MCF 10A (cell line): ENCODE measurements around the gene TERB2. TPM values are rescaled to one million over a fixed set of nuclear protein-coding genes. Genes with fewer than 3 reads are reported as not detected.
A peak's percentile ranks its signal among the peaks of the same experiment; 100 is the strongest.
"Not testable (repeated sequence)": the region's sequence is repeated elsewhere in the genome, so short reads cannot be mapped to it uniquely, and the experiment has no call there.

Experiments used
- BruUV-seq: library from RNA; stranded (reverse); fragments of 400-500 nt; replicated peaks from 2 replicates; lab custom pipeline; 2021; lab: Mats Ljungman, UMichigan
- CTCF ChIA-PET: fragments of 300-600 bp; sonication (Branson Sonifier 250); formaldehyde crosslinking; extraction: SDS; loops from one replicate; lab custom pipeline; 2021; ENCODE audit warnings: antibody characterized with exemption, inconsistent platforms; lab: Yijun Ruan, JAX
- POLR2A ChIA-PET: fragments of 300-600, 350-650 bp; sonication (Branson Sonifier 250); formaldehyde crosslinking; extraction: SDS; loops from one replicate; lab custom pipeline; 2020; ENCODE audit warnings: antibody characterized with exemption, inconsistent platforms; lab: Yijun Ruan, JAX
- DNase-seq: peaks from one replicate; pipeline ENCODE4 v3.0.0-alpha.2; 2018; ENCODE audit not compliant: unreplicated experiment
- H3K27ac Mint-ChIP-seq: one replicate; pipeline ENCODE4 v1.8.0; 2022; ENCODE audit warnings: mild to moderate bottlenecking, low read depth, mixed read lengths; ENCODE audit not compliant: unreplicated experiment
- H3K27me3 Mint-ChIP-seq: one replicate; pipeline ENCODE4 v1.8.0; 2022; ENCODE audit warnings: mixed read lengths; ENCODE audit not compliant: insufficient read depth, unreplicated experiment
- H3K36me3 Mint-ChIP-seq: one replicate; pipeline ENCODE4 v1.8.0; 2022; ENCODE audit warnings: mild to moderate bottlenecking, moderate library complexity, mixed read lengths; ENCODE audit not compliant: insufficient read depth, unreplicated experiment
- H3K4me1 Mint-ChIP-seq: one replicate; pipeline ENCODE4 v1.8.0; 2022; ENCODE audit warnings: mixed read lengths; ENCODE audit not compliant: insufficient read depth, unreplicated experiment
- H3K4me3 Mint-ChIP-seq: one replicate; pipeline ENCODE4 v1.8.0; 2022; ENCODE audit warnings: mild to moderate bottlenecking, moderate library complexity, mixed read lengths; ENCODE audit not compliant: unreplicated experiment
- H3K9me3 Mint-ChIP-seq: one replicate; pipeline ENCODE4 v1.8.0; 2022; ENCODE audit warnings: mixed read lengths; ENCODE audit not compliant: unreplicated experiment
- CTCF ChIP-seq: fragments of 200-600 bp; IDR thresholded peaks from one replicate; pipeline ENCODE4 v1.8.0; 2022; ENCODE audit warnings: antibody characterized with exemption, mild to moderate bottlenecking; ENCODE audit not compliant: unreplicated experiment
- intact Hi-C: fragments of 100-400 bp; cut with micrococcal nuclease; formaldehyde crosslinking; loops from 2 replicates; pipeline ENCODE4 v1.14.1; 2022
- total RNA-seq: library from RNA; stranded (reverse); gene quantifications from 2 replicates; pipeline ENCODE4 v1.2.3, GENCODE V29; 2022

Gene TERB2
- total RNA-seq, 1 experiment from 2014 or later, result not detected

GRCh38 chr15:45022871-45023658 is 66.6 kb downstream of the TERB2 start, which contains the start of gene SORD:
SORD (plus strand) TSS chr15:45023195; CDS start chr15:45023284, 89 bp downstream.
- H3K36me3 Mint-ChIP-seq, result peaks cover 5% of the 10 kb centered on the region
- no TSS peak for BruUV-seq
- intact Hi-C loops, result no loop called here
- POLR2A ChIA-PET, result interaction anchor here (0.7 to 1.7 kb wide), 5 partner anchors 36 to 379 kb away, joined by 3 to 5 read pairs (median 3); a partner anchor contains a TSS
- peaks cover 11% of the 10 kb centered on the region for H3K4me1 Mint-ChIP-seq
- CTCF ChIA-PET, result interaction anchor here (0.5 to 1.3 kb wide), 5 partner anchors 13 to 579 kb away, joined by 3 to 4 read pairs (median 3); no protein-coding TSS in a partner anchor
- peak; percentile 92 for DNase-seq
- H3K9me3 Mint-ChIP-seq, result no peaks in the 10 kb centered on the region
- peak within 1 kb of the TSS; percentile 87 for H3K4me3 Mint-ChIP-seq
- peaks cover 26% of the 10 kb centered on the region for H3K27me3 Mint-ChIP-seq
- peak within 1 kb of the TSS; percentile 85 for H3K27ac Mint-ChIP-seq
- TF ChIP-seq CTCF, result no peak

GRCh38 chr15:45023659-45024225 is 67.3 kb downstream of the TERB2 start:
- BruUV-seq, result no TSS peak
- peaks cover 5% of the 10 kb centered on the region for H3K36me3 Mint-ChIP-seq
- ChIA-PET CTCF (interaction anchor here (0.5 to 1.3 kb wide), 4 partner anchors 12 to 579 kb away, joined by 3 to 4 read pairs (median 4); no protein-coding TSS in a partner anchor), POLR2A (interaction anchor here (0.7 to 1.7 kb wide), 4 partner anchors 35 to 378 kb away, joined by 3 to 5 read pairs (median 4); a partner anchor contains a TSS)
- DNase-seq, result peak; percentile 57
- H3K9me3 Mint-ChIP-seq, result no peaks in the 10 kb centered on the region
- H3K4me3 Mint-ChIP-seq, result peak overlapping the region; percentile 87
- intact Hi-C loops, result no loop called here
- peaks cover 11% of the 10 kb centered on the region for H3K4me1 Mint-ChIP-seq
- H3K27me3 Mint-ChIP-seq, result peaks cover 19% of the 10 kb centered on the region
- TF ChIP-seq CTCF, result no peak
- H3K27ac Mint-ChIP-seq, result peak overlapping the region; percentile 85

GRCh38 chr15:45024649-45025048 is 68.2 kb downstream of the TERB2 start:
- BruUV-seq, CTCF ChIA-PET, H3K9me3 Mint-ChIP-seq, H3K27me3 Mint-ChIP-seq, H3K27ac Mint-ChIP-seq, DNase-seq, intact Hi-C loops, H3K36me3 Mint-ChIP-seq: not testable (repeated sequence)
- Mint-ChIP-seq H3K4me3 (peak overlapping the region; percentile 87), H3K4me1 (peaks cover 11% of the 10 kb centered on the region)
- POLR2A ChIA-PET, result interaction anchor here (1.7 kb wide), 1 partner anchor 377 kb away, joined by 4 read pairs; a partner anchor contains a TSS

GRCh38 chr15:45025627-45026026 is 69.1 kb downstream of the TERB2 start:
- H3K4me1 Mint-ChIP-seq, result peaks cover 11% of the 10 kb centered on the region
- H3K27me3 Mint-ChIP-seq, H3K36me3 Mint-ChIP-seq, BruUV-seq, DNase-seq, H3K9me3 Mint-ChIP-seq, H3K4me3 Mint-ChIP-seq, POLR2A ChIA-PET, H3K27ac Mint-ChIP-seq, intact Hi-C loops: not testable (repeated sequence)
- CTCF ChIA-PET, result interaction anchor here (0.6 kb wide), 1 partner anchor 13 kb away, joined by 5 read pairs; no protein-coding TSS in a partner anchor
